Measurements from ENCODE around the gene SVIP.
A peak's percentile ranks its signal among the peaks of the same experiment; 100 is the strongest.

Gene SVIP

GRCh38 chr11:22829231-22830081, at the start of gene SVIP:
Gene SVIP (minus strand): TSS chr11:22829801. CDS start chr11:22829748, 53 bp downstream.
- peak; percentile 82 to 93 for DNase-seq

- no peak for DNase-seq
Observed at GRCh38 chr11:22878604-22879003, 49.0 kb upstream of the SVIP start.

GRCh38 chr11:22878039-22878438, 48.4 kb upstream of the SVIP start:
- no peak for DNase-seq

GRCh38 chr11:22875869-22876473, 46.4 kb upstream of the SVIP start:
- peak; percentile 56 to 89 for DNase-seq

- DNase-seq = no peak
Observed at GRCh38 chr11:22869325-22869724, 39.7 kb upstream of the SVIP start.

- no peak for DNase-seq
Observed at GRCh38 chr11:22860241-22860640, 30.6 kb upstream of the SVIP start, which contains the start of gene CCDC179. Gene CCDC179 (minus strand): TSS chr11:22860474. CDS start chr11:22860421, 53 bp downstream.

GRCh38 chr11:22859756-22860155, 30.2 kb upstream of the SVIP start:
- DNase-seq = no peak

GRCh38 chr11:22851477-22851876, 21.9 kb upstream of the SVIP start:
- no peak for DNase-seq

GRCh38 chr11:22846726-22847125, 17.1 kb upstream of the SVIP start:
- DNase-seq = no peak

- DNase-seq = peak; percentile 63 to 74
Observed at GRCh38 chr11:22832315-22833015, 2.9 kb upstream of the SVIP start.

- no peak for DNase-seq
Observed at GRCh38 chr11:22830082-22830414, 447 bp upstream of the SVIP start.

- DNase-seq = no peak
Observed at GRCh38 chr11:22828373-22828772, 1.2 kb downstream of the SVIP start.

- DNase-seq = no peak
Observed at GRCh38 chr11:22822203-22822602, 7.4 kb downstream of the SVIP start.

GRCh38 chr11:22809893-22810292, 19.7 kb downstream of the SVIP start:
- DNase-seq = no peak

GRCh38 chr11:22808571-22809197, 20.9 kb downstream of the SVIP start:
- no peak for DNase-seq

- DNase-seq = no peak
Observed at GRCh38 chr11:22807855-22808570, 21.6 kb downstream of the SVIP start.

GRCh38 chr11:22807391-22807790, 22.2 kb downstream of the SVIP start:
- no peak for DNase-seq

- DNase-seq = no peak
Observed at GRCh38 chr11:22802861-22803260, 26.7 kb downstream of the SVIP start.

- DNase-seq = no peak
Observed at GRCh38 chr11:22800482-22800881, 29.1 kb downstream of the SVIP start.

- DNase-seq = no peak
Observed at GRCh38 chr11:22798901-22799300, 30.7 kb downstream of the SVIP start.

GRCh38 chr11:22797047-22797446, 32.6 kb downstream of the SVIP start:
- no peak for DNase-seq

GRCh38 chr11:22795914-22796313, 33.7 kb downstream of the SVIP start:
- DNase-seq = peak in 1 of 2 experiments; percentile 25

GRCh38 chr11:22792497-22792896, 37.1 kb downstream of the SVIP start:
- peak; percentile 76 to 87 for DNase-seq

Data from SW 1271 (cell line).